A549 treated with DMSO at 1 μM for 4 hours (cell line): ENCODE results near the gene KCNJ16. TPM values are rescaled to one million over a fixed set of nuclear protein-coding genes. Genes with fewer than 3 reads are reported as not detected.

ENCODE experiments used
- total RNA-seq: library from RNA; stranded (reverse); fragments of 200-300 nt; extraction: Qiagen RNA extraction; gene quantifications from 5 replicates; pipeline ENCODE4 v1.2.3, GENCODE V29; 2022; ENCODE audit warnings: low read depth

Gene KCNJ16
- 0.05 to 0.23 TPM (median 0.17 TPM) in 5 replicates for total RNA-seq

GRCh38 chr17:70074956-70075355, at the start of gene KCNJ16:
TSS of gene KCNJ16 (plus strand) at chr17:70075225. CDS start at chr17:70132088, 56,863 bp downstream.

GRCh38 chr17:70168977-70169708, 94.1 kb downstream of the KCNJ16 start, which contains the start of gene KCNJ2:
TSS of gene KCNJ2 (plus strand) at chr17:70169532. CDS start at chr17:70175040, 5,508 bp downstream.

Other genes with a start within 250 kb of the KCNJ16 start
- gene KCNJ2, start 94.3 kb downstream of the KCNJ16 start, total RNA-seq = 0.09 to 0.16 TPM (median 0.10 TPM) in 5 replicates